ENCODE data around the gene NBL1.

The NBL1 gene

DNA sequence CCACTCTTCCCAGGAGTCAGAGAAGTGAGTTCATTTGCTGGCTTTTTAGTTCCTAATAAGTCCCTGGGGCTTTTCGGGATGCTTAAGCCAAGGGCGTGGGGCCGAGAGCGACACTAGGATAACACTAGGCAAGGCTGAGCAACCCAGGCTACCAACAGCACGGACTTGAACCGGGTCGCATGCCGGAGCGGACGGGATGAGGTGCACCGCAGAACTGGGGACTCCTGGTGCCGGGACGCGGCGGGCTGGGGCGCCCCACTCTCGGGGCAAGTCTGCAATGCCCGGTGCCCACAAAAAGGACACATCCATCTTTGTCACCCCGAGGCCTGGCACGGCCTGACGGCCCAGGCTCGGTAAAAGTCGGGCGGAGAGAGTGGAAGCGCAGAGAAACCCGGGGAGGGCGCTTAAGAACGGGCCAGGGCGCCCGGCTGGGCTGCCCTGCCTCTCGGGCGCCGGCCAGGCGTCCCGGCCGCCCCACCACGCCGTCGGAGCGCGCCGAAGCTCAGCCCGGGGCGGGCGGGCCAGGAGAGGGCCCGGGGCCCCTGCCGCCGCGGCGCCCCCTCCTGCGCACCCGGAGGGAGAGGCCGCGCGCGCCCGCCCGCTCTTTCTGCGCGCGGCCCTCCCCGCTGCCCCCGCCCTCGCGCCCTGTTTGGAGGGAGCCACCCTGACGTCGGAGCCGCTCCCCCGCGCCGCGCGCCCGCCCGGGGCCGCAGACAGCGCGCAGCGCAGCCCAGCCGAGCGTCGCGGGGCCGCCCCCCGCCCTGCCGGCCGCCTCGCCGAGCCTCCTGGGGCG, at the start of gene NBL1:
TSS of gene NBL1 (plus strand) at position 710 of the 793 bp plus-strand sequence. CDS start 10,720 bp downstream, outside the sequence.
- peak within 1 kb of the TSS; percentile 35 for H3K4me3 ChIP-seq (ENCODE audit: low read length)
- no peaks in the 10 kb centered on the region for H3K9me2 ChIP-seq (replicated peaks; ENCODE audit: control insufficient read depth, low read length)
- H3K27ac ChIP-seq (ENCODE audit: low read depth, low read length) = no peak within 1 kb of the TSS
- H3F3A ChIP-seq (ENCODE audit: control insufficient read depth, insufficient read depth) = no peaks in the 10 kb centered on the region
- H3K4me2 ChIP-seq (ENCODE audit: low read length) = peak within 1 kb of the TSS; percentile 58
- peaks cover 59% of the 10 kb centered on the region for H3K27me3 ChIP-seq (ENCODE audit: control insufficient read depth, low read length)
- H3K9me3 ChIP-seq (ENCODE audit: control insufficient read depth, insufficient read depth, low read length) = no peaks in the 10 kb centered on the region
- peaks cover 3% of the 10 kb centered on the region; the same call in 1 of the 2 replicates for H3K4me1 ChIP-seq (ENCODE audit: control insufficient read depth, low read length)
- H3K79me2 ChIP-seq (ENCODE audit: control insufficient read depth, low read length) = no peaks in the 10 kb centered on the region
- no peaks in the 10 kb centered on the region for H4K20me1 ChIP-seq (ENCODE audit: control insufficient read depth, insufficient read depth, low read depth, low read length)
- TF ChIP-seq, protein P1, sequence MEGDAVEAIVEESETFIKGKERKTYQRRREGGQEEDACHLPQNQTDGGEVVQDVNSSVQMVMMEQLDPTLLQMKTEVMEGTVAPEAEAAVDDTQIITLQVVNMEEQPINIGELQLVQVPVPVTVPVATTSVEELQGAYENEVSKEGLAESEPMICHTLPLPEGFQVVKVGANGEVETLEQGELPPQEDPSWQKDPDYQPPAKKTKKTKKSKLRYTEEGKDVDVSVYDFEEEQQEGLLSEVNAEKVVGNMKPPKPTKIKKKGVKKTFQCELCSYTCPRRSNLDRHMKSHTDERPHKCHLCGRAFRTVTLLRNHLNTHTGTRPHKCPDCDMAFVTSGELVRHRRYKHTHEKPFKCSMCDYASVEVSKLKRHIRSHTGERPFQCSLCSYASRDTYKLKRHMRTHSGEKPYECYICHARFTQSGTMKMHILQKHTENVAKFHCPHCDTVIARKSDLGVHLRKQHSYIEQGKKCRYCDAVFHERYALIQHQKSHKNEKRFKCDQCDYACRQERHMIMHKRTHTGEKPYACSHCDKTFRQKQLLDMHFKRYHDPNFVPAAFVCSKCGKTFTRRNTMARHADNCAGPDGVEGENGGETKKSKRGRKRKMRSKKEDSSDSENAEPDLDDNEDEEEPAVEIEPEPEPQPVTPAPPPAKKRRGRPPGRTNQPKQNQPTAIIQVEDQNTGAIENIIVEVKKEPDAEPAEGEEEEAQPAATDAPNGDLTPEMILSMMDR (IDR thresholded peaks at IDR 0.05; ENCODE audit: low read depth, low read length, poor library complexity, severe bottlenecking) = no peak
- peak; percentile 89 for TF ChIP-seq EZH2phosphoT487 (IDR thresholded peaks at IDR 0.05; ENCODE audit: borderline replicate concordance, low read length)
- no peaks in the 10 kb centered on the region for H3K36me3 ChIP-seq (ENCODE audit: control insufficient read depth, low read length)

GRCh38 chr1:19596065-19596713, 47.9 kb upstream of the NBL1 start:
- no peak for TF ChIP-seq EZH2phosphoT487 (IDR thresholded peaks at IDR 0.05; ENCODE audit: borderline replicate concordance, low read length)
- TF ChIP-seq, protein P1 (IDR thresholded peaks at IDR 0.05; ENCODE audit: low read depth, low read length, poor library complexity, severe bottlenecking) = no peak
- H3K27me3 ChIP-seq (ENCODE audit: control insufficient read depth, low read length) = 0 out of 2 replicates have a peak, but pooled peaks cover 5% of the 10 kb centered on the region
- H3K4me3 ChIP-seq (ENCODE audit: low read length) = peak overlapping the region; percentile 94
- peaks cover 44% of the 10 kb centered on the region for H3K79me2 ChIP-seq (ENCODE audit: control insufficient read depth, low read length)
- no peaks in the 10 kb centered on the region for H3K9me2 ChIP-seq (replicated peaks; ENCODE audit: control insufficient read depth, low read length)
- peaks cover 40% of the 10 kb centered on the region for H3K36me3 ChIP-seq (ENCODE audit: control insufficient read depth, low read length)
- no peaks in the 10 kb centered on the region for H3K9me3 ChIP-seq (ENCODE audit: control insufficient read depth, insufficient read depth, low read length)
- H3F3A ChIP-seq (ENCODE audit: control insufficient read depth, insufficient read depth) = no peaks in the 10 kb centered on the region
- peak overlapping the region; percentile 79 for H3K27ac ChIP-seq (ENCODE audit: low read depth, low read length)
- H3K4me2 ChIP-seq (ENCODE audit: low read length) = peak overlapping the region; percentile 78
- peaks cover 33% of the 10 kb centered on the region for H3K4me1 ChIP-seq (ENCODE audit: control insufficient read depth, low read length)
- H4K20me1 ChIP-seq (ENCODE audit: control insufficient read depth, insufficient read depth, low read depth, low read length) = peaks cover 9% of the 10 kb centered on the region; the same call in 1 of the 2 replicates

DNA sequence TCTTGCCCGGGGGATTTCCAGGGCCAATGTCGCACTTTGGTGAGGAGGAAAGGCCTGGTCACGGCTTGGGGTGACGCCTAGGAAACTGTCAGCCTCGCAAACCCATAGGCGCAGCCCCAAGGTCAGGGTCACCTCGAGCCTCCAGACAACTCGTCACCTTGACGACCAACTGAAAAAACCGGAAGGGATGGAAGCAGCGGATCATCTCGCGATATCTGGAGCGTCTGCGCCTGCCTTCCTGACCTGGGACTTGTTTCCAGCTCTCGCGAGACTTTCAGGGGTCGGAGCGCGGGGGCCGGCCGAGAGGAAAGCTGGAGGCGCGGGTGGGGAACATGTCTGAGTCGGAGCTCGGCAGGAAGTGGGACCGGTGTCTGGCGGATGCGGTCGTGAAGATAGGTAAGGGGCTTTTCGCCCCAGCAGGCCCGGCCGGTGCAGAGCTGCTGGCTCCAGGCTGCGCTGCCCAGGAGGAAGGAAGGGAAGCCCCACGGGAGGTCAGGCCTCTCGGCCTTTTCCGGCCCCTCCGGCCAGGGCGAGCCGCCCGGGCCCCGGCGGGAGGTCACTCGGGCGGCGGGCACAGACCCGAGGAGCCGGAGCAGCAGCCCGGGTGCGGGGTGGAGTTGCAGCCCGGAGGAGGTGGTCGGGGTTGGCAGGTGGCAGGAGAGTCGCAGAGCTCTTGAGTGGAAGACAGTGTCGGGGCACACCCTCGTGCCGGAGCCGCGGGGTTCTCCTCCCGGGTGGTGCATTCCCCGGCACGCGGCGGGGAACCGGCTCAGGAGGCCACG, 47.2 kb upstream of the NBL1 start:
- no peak for TF ChIP-seq EZH2phosphoT487 (IDR thresholded peaks at IDR 0.05; ENCODE audit: borderline replicate concordance, low read length)
- TF ChIP-seq, protein P1 (IDR thresholded peaks at IDR 0.05; ENCODE audit: low read depth, low read length, poor library complexity, severe bottlenecking) = no peak
- peaks cover 33% of the 10 kb centered on the region for H3K4me1 ChIP-seq (ENCODE audit: control insufficient read depth, low read length)
- H3F3A ChIP-seq (ENCODE audit: control insufficient read depth, insufficient read depth) = no peaks in the 10 kb centered on the region
- H3K27ac ChIP-seq (ENCODE audit: low read depth, low read length) = peak overlapping the region; percentile 79
- peaks cover 51% of the 10 kb centered on the region for H3K79me2 ChIP-seq (ENCODE audit: control insufficient read depth, low read length)
- peaks cover 9% of the 10 kb centered on the region for H4K20me1 ChIP-seq (ENCODE audit: control insufficient read depth, insufficient read depth, low read depth, low read length)
- H3K27me3 ChIP-seq (ENCODE audit: control insufficient read depth, low read length) = 0 out of 2 replicates have a peak, but pooled peaks cover under 1% of the 10 kb centered on the region
- H3K36me3 ChIP-seq (ENCODE audit: control insufficient read depth, low read length) = peaks cover 48% of the 10 kb centered on the region
- peak overlapping the region; percentile 78 for H3K4me2 ChIP-seq (ENCODE audit: low read length)
- no peaks in the 10 kb centered on the region for H3K9me3 ChIP-seq (ENCODE audit: control insufficient read depth, insufficient read depth, low read length)
- no peaks in the 10 kb centered on the region for H3K9me2 ChIP-seq (replicated peaks; ENCODE audit: control insufficient read depth, low read length)
- H3K4me3 ChIP-seq (ENCODE audit: low read length) = peak overlapping the region; percentile 94

Data from DOHH2 (cell line).